ENCODE results near the gene AR. TPM values are rescaled to one million over a fixed set of nuclear protein-coding genes. Genes with fewer than 3 reads are reported as not detected.

Gene AR
- total and polyA plus RNA-seq, 2 donors (not counting 3 experiments of a cell fraction or from before 2014, with no cell fraction given): 9.3 to 16.0 TPM

DNA sequence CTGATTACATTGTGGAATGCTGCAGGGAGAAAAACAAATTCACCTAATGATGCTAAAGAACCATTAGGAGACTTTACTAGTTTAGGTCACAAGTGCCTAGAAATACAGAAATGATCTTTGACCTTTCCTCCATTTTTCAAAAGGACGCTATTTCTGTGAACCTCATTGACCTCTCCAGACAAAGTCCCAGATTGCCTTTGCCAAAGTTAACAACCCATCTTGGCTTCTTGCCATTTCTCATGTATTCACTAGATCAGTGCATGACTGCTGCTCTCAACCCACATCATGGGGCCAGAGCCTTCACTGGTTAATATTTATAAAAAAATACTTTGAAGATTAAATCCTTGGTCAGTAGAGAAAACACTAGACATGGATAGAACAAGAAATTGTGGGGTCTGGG lies 19.9 kb upstream of the AR start:
- intact Hi-C loops (cut with micrococcal nuclease) (no loop called here), dilution Hi-C loops (cut with MboI; ENCODE audit: extremely low pct_ligation_motif_present, low sequenced_read_pairs) (no loop called here)
- Histone ChIP-seq H3K9me3 (replicated peaks; ENCODE audit: control insufficient read depth, insufficient read depth, low read length) (no peaks in the 10 kb centered on the region), H3K9me1 (replicated peaks; ENCODE audit: control insufficient read depth, extremely low read depth, insufficient read depth, low read length) (no peaks in the 10 kb centered on the region), H3K27ac (ENCODE audit: insufficient read depth, low read depth, low read length) (no peak overlapping the region), H4K20me1 (replicated peaks; ENCODE audit: control insufficient read depth, extremely low read depth, insufficient read depth, low read length) (no peaks in the 10 kb centered on the region), H3K36me3 (ENCODE audit: control insufficient read depth in 2 of 2, extremely low read depth in 1 of 2, insufficient read depth in 2 of 2, low read length in 2 of 2) (no peaks in the 10 kb centered on the region), H3K27me3 (ENCODE audit: control insufficient read depth in 2 of 2, insufficient read depth in 2 of 2, low read length in 2 of 2) (peaks cover 2 to 3% of the 10 kb centered on the region in 2 experiments), H3K4me2 (ENCODE audit: insufficient read depth, low read length) (no peak overlapping the region), H3K79me2 (ENCODE audit: control insufficient read depth, insufficient read depth, low read length) (no peaks in the 10 kb centered on the region), H3K4me3 (replicated peaks in 1 of 3; ENCODE audit: insufficient read depth in 1 of 3, low read depth in 1 of 3, low read length in 3 of 3) (no peak overlapping the region), H3K4me1 (ENCODE audit: control insufficient read depth, extremely low read depth, insufficient read depth, low read length) (no peaks in the 10 kb centered on the region), H2AFZ (ENCODE audit: low read depth, low read length) (no peak overlapping the region), H3K9ac (replicated peaks; ENCODE audit: extremely low read depth, insufficient read depth, low read length) (no peak overlapping the region)
- ChIA-PET POLR2A (no interaction called here), CTCF (no interaction called here)
- FAIRE-seq: no peak
- peak; percentile 53 for DNase-seq (ENCODE audit: low read depth, low spot score)
- no peak for TF ChIP-seq FOS (IDR thresholded peaks at IDR 0.05; ENCODE audit: borderline replicate concordance, insufficient read depth, low read length)
- no peak for TF ChIP-seq MAX (IDR thresholded peaks at IDR 0.05; ENCODE audit: insufficient read depth, insufficient read length)
- BruUV-seq (replicated peaks): no TSS peak

DNA sequence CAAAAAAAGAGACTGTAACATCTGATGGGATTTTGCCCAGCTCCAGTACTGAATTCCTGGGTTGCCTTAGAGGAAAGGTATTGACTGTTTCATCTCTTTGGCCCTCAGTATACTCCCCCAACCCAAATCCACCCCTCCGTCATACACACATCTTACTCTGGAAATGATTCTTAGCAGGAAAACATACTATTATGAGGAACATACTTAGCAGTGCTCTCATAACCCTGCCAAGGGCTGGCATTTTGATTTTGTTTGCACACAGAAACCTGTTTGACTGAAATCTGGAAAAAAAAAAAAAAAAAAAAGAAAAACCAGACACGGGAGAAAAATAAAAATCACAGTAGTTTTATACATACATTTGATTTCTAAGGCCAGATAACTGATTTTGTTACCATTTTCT lies 19.4 kb upstream of the AR start:
- H3K4me1 ChIP-seq (ENCODE audit: control insufficient read depth, extremely low read depth, insufficient read depth, low read length): no peaks in the 10 kb centered on the region
- H3K27ac ChIP-seq (ENCODE audit: insufficient read depth, low read depth, low read length): no peak overlapping the region
- peaks cover 2 to 3% of the 10 kb centered on the region in 2 experiments for H3K27me3 ChIP-seq (ENCODE audit: control insufficient read depth in 2 of 2, insufficient read depth in 2 of 2, low read length in 2 of 2)
- no peak overlapping the region for H2AFZ ChIP-seq (ENCODE audit: low read depth, low read length)
- POLR2A ChIA-PET: no interaction called here
- dilution Hi-C loops (cut with MboI; ENCODE audit: extremely low pct_ligation_motif_present, low sequenced_read_pairs): no loop called here
- H3K79me2 ChIP-seq (ENCODE audit: control insufficient read depth, insufficient read depth, low read length): no peaks in the 10 kb centered on the region
- no peak overlapping the region for H3K4me2 ChIP-seq (ENCODE audit: insufficient read depth, low read length)
- no peak overlapping the region for H3K9ac ChIP-seq (replicated peaks; ENCODE audit: extremely low read depth, insufficient read depth, low read length)
- no TSS peak for BruUV-seq (replicated peaks)
- intact Hi-C loops (cut with micrococcal nuclease): no loop called here
- H4K20me1 ChIP-seq (replicated peaks; ENCODE audit: control insufficient read depth, extremely low read depth, insufficient read depth, low read length): no peaks in the 10 kb centered on the region
- CTCF ChIA-PET: no interaction called here
- FAIRE-seq (no peak), DNase-seq (ENCODE audit: low read depth, low spot score) (no peak)
- H3K9me1 ChIP-seq (replicated peaks; ENCODE audit: control insufficient read depth, extremely low read depth, insufficient read depth, low read length): no peaks in the 10 kb centered on the region
- TF ChIP-seq CTCF (IDR thresholded peaks at IDR 0.05; ENCODE audit: extremely low read depth in 1 of 2, insufficient read depth in 1 of 2, low read depth in 1 of 2, low read length in 2 of 2): no peak
- no peak for TF ChIP-seq MAX (IDR thresholded peaks at IDR 0.05; ENCODE audit: insufficient read depth, insufficient read length)
- no peak for TF ChIP-seq POLR2A (IDR thresholded peaks at IDR 0.05; ENCODE audit: low read depth, low read length)
- TF ChIP-seq FOS (IDR thresholded peaks at IDR 0.05; ENCODE audit: borderline replicate concordance, insufficient read depth, low read length): no peak
- TF ChIP-seq EZH2 (IDR thresholded peaks at IDR 0.05; ENCODE audit: borderline replicate concordance, low read depth, low read length, severe bottlenecking): no peak
- no peak for TF ChIP-seq MYC (IDR thresholded peaks at IDR 0.05; ENCODE audit: low read depth, low read length)
- TF ChIP-seq GATA2 (IDR thresholded peaks at IDR 0.05; ENCODE audit: insufficient read depth, insufficient read length, low read depth, low read length): no peak
- H3K9me3 ChIP-seq (replicated peaks; ENCODE audit: control insufficient read depth, insufficient read depth, low read length): no peaks in the 10 kb centered on the region
- no peaks in the 10 kb centered on the region for H3K36me3 ChIP-seq (ENCODE audit: control insufficient read depth in 2 of 2, extremely low read depth in 1 of 2, insufficient read depth in 2 of 2, low read length in 2 of 2)
- no peak overlapping the region for H3K4me3 ChIP-seq (replicated peaks in 1 of 3; ENCODE audit: insufficient read depth in 1 of 3, low read depth in 1 of 3, low read length in 3 of 3)
